DOHH2 (cell line): Measurements from ENCODE around the gene GLRX2.
"Not testable (repeated sequence)": the region's sequence is repeated elsewhere in the genome, so short reads cannot be mapped to it uniquely, and the experiment has no call there.

Experiments
- H3F3A ChIP-seq: fragments of 200-600 bp; sonication (generic), shearing (Covaris generic); 2 replicates; pipeline ENCODE4 v1.6.0; 2016; ENCODE audit warnings: antibody characterized with exemption, mild to moderate bottlenecking; ENCODE audit not compliant: control insufficient read depth, insufficient read depth
- H3K27ac ChIP-seq: fragments of 200-600 bp; sonication (generic); 2 replicates; pipeline ENCODE4 v1.5.1; 2014; ENCODE audit warnings: low read depth, mild to moderate bottlenecking, low read length, moderate library complexity
- H3K27me3 ChIP-seq: fragments of 200-600 bp; sonication (generic); 2 replicates; pipeline ENCODE4 v1.6.1; 2014; ENCODE audit warnings: mild to moderate bottlenecking, low read length, mixed read lengths; ENCODE audit not compliant: control insufficient read depth
- H3K36me3 ChIP-seq: fragments of 200-600 bp; sonication (generic); 2 replicates; pipeline ENCODE4 v1.6.1; 2014; ENCODE audit warnings: mild to moderate bottlenecking, low read length, moderate library complexity, mixed read lengths; ENCODE audit not compliant: control insufficient read depth
- H3K4me1 ChIP-seq: fragments of 200-600 bp; sonication (generic); 2 replicates; pipeline ENCODE4 v1.6.1; 2014; ENCODE audit warnings: mild to moderate bottlenecking, low read length, mixed read lengths; ENCODE audit not compliant: control insufficient read depth
- H3K4me2 ChIP-seq: fragments of 200-600 bp; sonication (generic); 2 replicates; pipeline ENCODE4 v1.6.0; 2014; ENCODE audit warnings: mild to moderate bottlenecking, low read length, moderate library complexity
- H3K4me3 ChIP-seq: fragments of 200-600 bp; sonication (generic); 2 replicates; pipeline ENCODE4 v1.5.1; 2014; ENCODE audit warnings: mild to moderate bottlenecking, low read length, mixed read lengths
- H3K79me2 ChIP-seq: fragments of 200-600 bp; sonication (generic); 2 replicates; pipeline ENCODE4 v1.6.1; 2014; ENCODE audit warnings: mild to moderate bottlenecking, low read length, mixed read lengths; ENCODE audit not compliant: control insufficient read depth
- H3K9me2 ChIP-seq: fragments of 200-600 bp; sonication (generic); replicated peaks from 2 replicates; pipeline ENCODE4 v1.6.1; 2014; ENCODE audit warnings: mild to moderate bottlenecking, low read length, mixed read lengths; ENCODE audit not compliant: control insufficient read depth
- H3K9me3 ChIP-seq: fragments of 200-600 bp; sonication (generic); 2 replicates; pipeline ENCODE4 v1.6.1; 2014; ENCODE audit warnings: antibody characterized with exemption, low read length, mixed read lengths; ENCODE audit not compliant: control insufficient read depth, insufficient read depth
- H4K20me1 ChIP-seq: fragments of 200-600 bp; sonication (generic); 2 replicates; pipeline ENCODE4 v1.6.0; 2014; ENCODE audit warnings: low read depth, mild to moderate bottlenecking, antibody characterized with exemption, low read length, moderate library complexity; ENCODE audit not compliant: control insufficient read depth, insufficient read depth
- EZH2phosphoT487 ChIP-seq: fragments of 200-600 bp; sonication (generic); IDR thresholded peaks from 2 replicates; pipeline ENCODE4 v1.6.1; 2017; ENCODE audit warnings: borderline replicate concordance, mild to moderate bottlenecking, antibody characterized with exemption, low read length, moderate library complexity, mixed read lengths
- TF ChIP-seq, protein P1 (sequence below): fragments of 200-600 bp; sonication (generic); IDR thresholded peaks from one replicate; pipeline ENCODE4 v1.5.1; 2014; ENCODE audit warnings: antibody characterized with exemption, mild to moderate bottlenecking, low read depth, low read length; ENCODE audit not compliant: poor library complexity, severe bottlenecking

The GLRX2 gene

DNA sequence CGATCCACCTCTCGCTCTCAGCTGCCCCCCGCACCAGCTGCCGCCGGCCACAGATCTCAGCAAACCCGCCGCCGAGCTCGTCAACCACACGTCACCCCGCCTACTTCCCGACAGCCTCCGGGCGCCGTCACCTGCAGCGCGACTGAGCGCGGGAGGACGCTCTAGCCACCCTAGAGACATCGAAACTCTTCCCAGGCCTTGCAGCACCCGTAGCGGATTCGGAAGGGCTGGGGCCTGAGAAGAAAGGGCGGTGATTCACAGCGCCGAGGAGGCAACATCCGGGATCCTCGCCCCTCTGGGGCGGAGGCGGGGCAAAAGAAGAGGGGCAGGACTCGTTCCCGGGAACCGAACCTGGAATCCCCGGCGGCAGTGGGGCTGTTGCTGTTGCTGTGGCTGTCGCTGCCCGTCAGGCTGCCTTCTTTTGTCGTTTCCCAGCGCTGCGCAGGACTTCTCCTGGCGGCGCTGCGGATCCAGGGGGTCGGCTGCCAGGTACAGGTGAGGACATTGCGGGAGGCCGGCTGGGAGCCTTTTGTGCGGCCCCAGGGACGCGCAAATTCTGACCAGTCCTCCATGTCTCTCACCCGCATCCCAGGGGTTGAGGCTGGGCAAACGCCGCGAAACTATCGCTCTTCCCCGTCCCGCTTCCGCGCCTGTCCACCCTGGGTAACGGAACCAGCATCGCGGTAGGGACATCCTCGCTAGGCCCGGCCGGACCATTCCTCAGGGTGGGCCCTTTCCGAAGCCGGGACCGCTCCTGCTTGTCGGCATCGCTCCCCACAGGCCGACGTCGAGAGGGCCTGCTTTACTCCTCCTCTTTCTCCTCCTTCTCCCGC is 45.7 kb downstream of the GLRX2 start, which contains the start of the genes RO60 and UCHL5:
TSS of gene RO60 (plus strand) at position 331 of the 833 bp plus-strand sequence. CDS start 9,443 bp downstream, outside the sequence.
TSS of gene UCHL5 (minus strand) at position 79 of the 833 bp plus-strand sequence. CDS start 100 bp downstream, outside the sequence.
- Histone ChIP-seq H3K4me2 (peak within 1 kb of the TSS; percentile 90), H3K36me3 (peaks cover 63% of the 10 kb centered on the region), H3K27me3 (no peaks in the 10 kb centered on the region), H3K4me3 (peak within 1 kb of the TSS; percentile 99), H3K9me2 (no peaks in the 10 kb centered on the region), H3F3A (0 out of 2 replicates have a peak, but pooled peaks cover 2% of the 10 kb centered on the region), H3K9me3 (peaks cover 5% of the 10 kb centered on the region; the same call in 1 of the 2 replicates), H3K79me2 (peaks cover 99% of the 10 kb centered on the region), H3K4me1 (peaks cover 42% of the 10 kb centered on the region), H4K20me1 (peaks cover 14% of the 10 kb centered on the region; the same call in 1 of the 2 replicates), H3K27ac (peak within 1 kb of the TSS; percentile 76)
- TF ChIP-seq EZH2phosphoT487 = no peak
- TF ChIP-seq, protein P1, sequence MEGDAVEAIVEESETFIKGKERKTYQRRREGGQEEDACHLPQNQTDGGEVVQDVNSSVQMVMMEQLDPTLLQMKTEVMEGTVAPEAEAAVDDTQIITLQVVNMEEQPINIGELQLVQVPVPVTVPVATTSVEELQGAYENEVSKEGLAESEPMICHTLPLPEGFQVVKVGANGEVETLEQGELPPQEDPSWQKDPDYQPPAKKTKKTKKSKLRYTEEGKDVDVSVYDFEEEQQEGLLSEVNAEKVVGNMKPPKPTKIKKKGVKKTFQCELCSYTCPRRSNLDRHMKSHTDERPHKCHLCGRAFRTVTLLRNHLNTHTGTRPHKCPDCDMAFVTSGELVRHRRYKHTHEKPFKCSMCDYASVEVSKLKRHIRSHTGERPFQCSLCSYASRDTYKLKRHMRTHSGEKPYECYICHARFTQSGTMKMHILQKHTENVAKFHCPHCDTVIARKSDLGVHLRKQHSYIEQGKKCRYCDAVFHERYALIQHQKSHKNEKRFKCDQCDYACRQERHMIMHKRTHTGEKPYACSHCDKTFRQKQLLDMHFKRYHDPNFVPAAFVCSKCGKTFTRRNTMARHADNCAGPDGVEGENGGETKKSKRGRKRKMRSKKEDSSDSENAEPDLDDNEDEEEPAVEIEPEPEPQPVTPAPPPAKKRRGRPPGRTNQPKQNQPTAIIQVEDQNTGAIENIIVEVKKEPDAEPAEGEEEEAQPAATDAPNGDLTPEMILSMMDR = no peak

DNA sequence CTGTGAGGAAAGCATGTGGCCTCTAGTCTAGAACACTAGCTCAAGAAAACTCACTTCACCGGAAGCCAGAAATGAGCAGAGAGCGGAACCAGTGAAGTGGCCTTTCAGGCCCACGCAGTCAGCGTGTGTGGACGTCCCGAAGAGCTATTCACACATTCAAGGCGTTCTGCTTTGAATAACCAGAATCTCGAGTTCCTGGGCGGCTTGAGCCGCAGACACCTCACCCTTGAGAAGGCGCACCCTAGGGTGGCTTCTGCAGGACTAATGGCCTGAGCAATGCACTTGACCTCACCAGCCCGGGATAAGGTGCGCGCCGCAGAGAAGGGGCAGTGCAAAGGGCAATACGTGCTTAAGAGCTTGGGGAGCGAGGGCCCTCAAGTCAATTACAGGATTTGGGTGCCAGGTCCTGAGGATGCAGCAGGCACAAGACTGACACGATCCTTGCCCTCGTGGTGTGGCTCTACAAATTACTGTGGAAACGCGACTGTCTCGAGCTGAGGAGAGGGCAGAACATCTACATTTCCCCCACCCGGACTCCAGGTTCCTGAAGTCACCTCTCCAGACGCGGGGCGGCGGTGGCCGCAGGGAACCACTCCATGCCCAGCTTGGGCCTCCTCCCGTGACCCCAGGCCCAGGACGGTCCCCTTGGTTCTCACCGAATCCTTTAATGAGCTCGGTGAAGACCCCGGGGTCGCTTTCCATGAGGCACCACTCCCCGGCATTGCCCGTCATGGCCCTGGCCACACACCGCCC is 46.5 kb downstream of the GLRX2 start:
- peaks cover 99% of the 10 kb centered on the region for H3K79me2 ChIP-seq
- no peaks in the 10 kb centered on the region for H3K9me2 ChIP-seq
- peak overlapping the region; percentile 76 for H3K27ac ChIP-seq
- H4K20me1 ChIP-seq = peaks cover 11% of the 10 kb centered on the region; the same call in 1 of the 2 replicates
- H3K4me1 ChIP-seq = peaks cover 39% of the 10 kb centered on the region
- H3K27me3 ChIP-seq = no peaks in the 10 kb centered on the region
- peak overlapping the region; percentile 90 for H3K4me2 ChIP-seq
- H3K36me3 ChIP-seq = peaks cover 68% of the 10 kb centered on the region
- H3K4me3 ChIP-seq = peak overlapping the region; percentile 99
- H3F3A ChIP-seq = 0 out of 2 replicates have a peak, but pooled peaks cover 2% of the 10 kb centered on the region
- no peak for TF ChIP-seq EZH2phosphoT487
- TF ChIP-seq, protein P1 = no peak
- H3K9me3 ChIP-seq = peaks cover 5% of the 10 kb centered on the region; the same call in 1 of the 2 replicates

DNA sequence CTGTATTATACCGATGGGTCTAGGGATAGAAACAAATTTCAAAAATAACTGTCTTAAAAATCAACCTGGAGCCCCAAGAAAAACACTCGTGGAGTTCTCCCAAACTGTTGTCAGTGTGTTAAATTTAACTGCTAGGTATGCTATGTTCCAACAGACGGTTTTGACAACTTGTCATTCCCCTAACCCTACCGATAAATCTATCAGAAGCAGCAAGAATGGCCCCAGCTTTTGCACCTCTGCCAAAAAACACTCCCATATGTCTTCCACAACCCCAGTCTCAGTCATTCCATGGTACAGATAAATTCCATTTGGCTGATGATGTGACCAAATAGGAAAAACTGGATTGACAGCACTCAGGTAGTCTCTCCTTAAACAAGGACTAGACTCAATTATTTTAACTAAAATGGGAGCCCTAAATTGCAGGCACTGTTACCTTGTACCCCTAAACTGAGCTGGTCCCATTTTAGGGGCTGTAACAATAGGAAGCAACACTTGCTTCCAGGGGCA is 51.0 kb downstream of the GLRX2 start:
- no peaks in the 10 kb centered on the region; the same call in 1 of the 2 replicates for H3F3A ChIP-seq
- H3K4me2 ChIP-seq = no peak overlapping the region
- H4K20me1 ChIP-seq = peaks cover 10% of the 10 kb centered on the region; the same call in 1 of the 2 replicates
- H3K9me3 ChIP-seq = no peaks in the 10 kb centered on the region
- no peaks in the 10 kb centered on the region for H3K9me2 ChIP-seq
- no peaks in the 10 kb centered on the region for H3K27me3 ChIP-seq
- H3K4me3 ChIP-seq = no peak overlapping the region
- TF ChIP-seq, protein P1 = no peak
- no peak for TF ChIP-seq EZH2phosphoT487
- peaks cover 84% of the 10 kb centered on the region for H3K79me2 ChIP-seq
- peaks cover 20% of the 10 kb centered on the region for H3K4me1 ChIP-seq
- H3K27ac ChIP-seq = no peak overlapping the region
- peaks cover 76% of the 10 kb centered on the region for H3K36me3 ChIP-seq

DNA sequence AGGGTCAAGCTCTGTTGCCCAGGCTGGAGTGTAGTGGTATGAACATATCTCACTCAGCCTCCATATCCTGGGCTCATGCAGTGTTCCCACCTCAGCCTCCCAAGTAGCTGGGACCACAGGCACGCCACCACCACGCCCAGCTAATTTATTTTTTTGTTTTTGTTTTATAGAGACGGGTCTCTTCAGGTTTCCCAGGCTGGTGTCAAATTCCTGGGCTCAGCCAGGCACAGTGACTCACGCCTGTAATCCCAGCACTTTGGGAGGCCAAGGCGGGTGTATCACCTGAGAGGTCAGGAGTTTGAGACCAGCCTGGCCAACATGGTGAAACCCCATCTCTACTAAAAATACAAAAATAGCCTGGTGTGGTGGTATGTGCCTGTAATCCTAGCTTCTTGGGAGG is 56.3 kb downstream of the GLRX2 start:
- H3K4me3 ChIP-seq, H3K27ac ChIP-seq, H3K27me3 ChIP-seq, H3K9me3 ChIP-seq, H4K20me1 ChIP-seq, H3K4me1 ChIP-seq, H3K4me2 ChIP-seq, H3F3A ChIP-seq, H3K9me2 ChIP-seq: not testable (repeated sequence)
- H3K79me2 ChIP-seq = peaks cover 31% of the 10 kb centered on the region
- H3K36me3 ChIP-seq = peaks cover 75% of the 10 kb centered on the region
